CD4-positive, alpha-beta T cell (primary cell): ENCODE data around the gene TDRD9. TPM values are rescaled to one million over a fixed set of nuclear protein-coding genes. Genes with fewer than 3 reads are reported as not detected.

Experiments used
- ATAC-seq: fragments of 200-7000 bp; cut with Tn5 transposase; one replicate; pipeline ENCODE4 v1.10.0; 2022; ENCODE audit warnings: mild to moderate bottlenecking; ENCODE audit not compliant: poor library complexity
- CTCF ChIA-PET: fragments of 350-600 bp; sonication (Branson Sonifier 250); formaldehyde crosslinking; loops from one replicate; lab custom pipeline; 2021; ENCODE audit warnings: antibody characterized with exemption, inconsistent platforms; lab: Charles Lee
- POLR2A ChIA-PET: fragments of 350-600 bp; sonication (Branson Sonifier 250); formaldehyde crosslinking; loops from one replicate; lab custom pipeline; 2021; ENCODE audit warnings: antibody characterized with exemption, inconsistent platforms; lab: Charles Lee
- DNase-seq, 14 experiments: peaks; one replicate each; pipeline ENCODE4 v3.0.0-alpha.2; 2013 to 2020; ENCODE audit warnings: mixed read lengths in 2 of 14
- H3K27ac ChIP-seq, 2 donors: one replicate each; pipeline versions ENCODE4 v1.5.1 to v1.7.0; 2013; ENCODE audit warnings: low read length in 2 of 2, low read depth in 1 of 2, mild to moderate bottlenecking in 1 of 2
- H3K27me3 ChIP-seq, 2 experiments: 1 replicate in 1 of 2; 2 replicates in 1 of 2; pipeline versions ENCODE4 v1.6.1 to v1.7.0; 2013; ENCODE audit warnings: low read length in 2 of 2, control low read depth in 1 of 2, mild to moderate bottlenecking in 1 of 2, moderate library complexity in 1 of 2; ENCODE audit not compliant: insufficient read depth in 2 of 2, control insufficient read depth in 1 of 2
- H3K36me3 ChIP-seq: one replicate; pipeline ENCODE4 v1.6.1; 2013; ENCODE audit warnings: low read length, control low read depth; ENCODE audit not compliant: insufficient read depth
- H3K4me1 ChIP-seq: one replicate; pipeline ENCODE4 v1.6.1; 2013; ENCODE audit warnings: low read length, control low read depth; ENCODE audit not compliant: insufficient read depth
- H3K4me3 ChIP-seq: one replicate; pipeline ENCODE4 v1.5.1; 2013; ENCODE audit warnings: mild to moderate bottlenecking, low read length, moderate library complexity
- H3K9me3 ChIP-seq, 2 experiments: 1 replicate in 1 of 2; 2 replicates in 1 of 2; pipeline versions ENCODE4 v1.6.1 to v1.7.0; 2013; ENCODE audit warnings: low read length in 2 of 2, mild to moderate bottlenecking in 2 of 2, control low read depth in 1 of 2, moderate library complexity in 1 of 2; ENCODE audit not compliant: control insufficient read depth in 1 of 2, insufficient read depth in 1 of 2
- H3K27ac Mint-ChIP-seq: one replicate; pipeline ENCODE4 v1.8.0; 2020; ENCODE audit warnings: mixed read lengths
- H3K27me3 Mint-ChIP-seq: one replicate; pipeline ENCODE4 v1.8.0; 2021; ENCODE audit warnings: mixed read lengths
- H3K36me3 Mint-ChIP-seq: one replicate; pipeline ENCODE4 v1.8.0; 2021; ENCODE audit warnings: low read depth, mixed read lengths
- H3K4me1 Mint-ChIP-seq: one replicate; pipeline ENCODE4 v1.8.0; 2021; ENCODE audit warnings: low read depth, mixed read lengths
- H3K4me3 Mint-ChIP-seq: one replicate; pipeline ENCODE4 v1.8.0; 2020; ENCODE audit warnings: mild to moderate bottlenecking, mixed read lengths
- H3K9me3 Mint-ChIP-seq: one replicate; pipeline ENCODE4 v1.8.0; 2020; ENCODE audit warnings: mixed read lengths
- intact Hi-C, 2 experiments: fragments of 100-400 bp; cut with DNase I in 1 of 2; cut with micrococcal nuclease in 1 of 2; formaldehyde crosslinking; loops; one replicate each; pipeline versions ENCODE4 v1.15.1 to v1.9.0; 2023 to 2025; cut with DNase I, micrococcal nuclease
- total RNA-seq, 174 experiments: library from RNA in 2 of 174; stranded (reverse) in 2 of 174; gene quantifications; one replicate each; pipeline ENCODE4 v1.2.3 and lab custom pipeline; 2021 to 2026
- TF ChIP-seq, protein P1 (sequence below): fragments of 200-600 bp; IDR thresholded peaks from one replicate; pipeline ENCODE4 v1.8.0; 2022; ENCODE audit warnings: antibody characterized with exemption, mild to moderate bottlenecking

TDRD9 gene
- total RNA-seq, 2 experiments from 2014 or later = 0.17 to 0.27 TPM

DNA sequence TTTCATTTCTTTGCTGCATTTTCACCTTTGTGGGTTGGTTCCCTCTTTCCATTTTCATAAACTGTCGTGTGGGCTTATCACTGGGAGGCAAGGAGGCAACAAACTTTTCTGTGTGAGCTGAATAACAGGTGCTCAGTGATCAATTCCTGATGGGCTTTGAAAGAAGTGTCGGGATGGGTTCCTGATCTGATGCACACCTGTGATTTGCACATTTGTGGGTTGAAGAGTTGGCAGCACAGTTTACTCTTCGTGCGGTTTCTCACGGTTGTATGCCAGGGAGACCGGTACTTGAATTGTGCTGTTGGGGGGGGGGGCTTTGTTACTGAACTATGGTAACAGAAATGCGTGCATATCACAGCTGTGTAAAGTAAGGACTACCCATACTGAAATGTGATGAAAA is 141.3 kb downstream of the TDRD9 start:
- H3K4me1 ChIP-seq = no peaks in the 10 kb centered on the region
- ChIA-PET CTCF (no interaction called here), POLR2A (no interaction called here)
- H3K4me3 Mint-ChIP-seq = no peak overlapping the region
- peaks cover 16% of the 10 kb centered on the region for H3K9me3 Mint-ChIP-seq
- H3K4me1 Mint-ChIP-seq = no peaks in the 10 kb centered on the region
- TF ChIP-seq, protein P1, sequence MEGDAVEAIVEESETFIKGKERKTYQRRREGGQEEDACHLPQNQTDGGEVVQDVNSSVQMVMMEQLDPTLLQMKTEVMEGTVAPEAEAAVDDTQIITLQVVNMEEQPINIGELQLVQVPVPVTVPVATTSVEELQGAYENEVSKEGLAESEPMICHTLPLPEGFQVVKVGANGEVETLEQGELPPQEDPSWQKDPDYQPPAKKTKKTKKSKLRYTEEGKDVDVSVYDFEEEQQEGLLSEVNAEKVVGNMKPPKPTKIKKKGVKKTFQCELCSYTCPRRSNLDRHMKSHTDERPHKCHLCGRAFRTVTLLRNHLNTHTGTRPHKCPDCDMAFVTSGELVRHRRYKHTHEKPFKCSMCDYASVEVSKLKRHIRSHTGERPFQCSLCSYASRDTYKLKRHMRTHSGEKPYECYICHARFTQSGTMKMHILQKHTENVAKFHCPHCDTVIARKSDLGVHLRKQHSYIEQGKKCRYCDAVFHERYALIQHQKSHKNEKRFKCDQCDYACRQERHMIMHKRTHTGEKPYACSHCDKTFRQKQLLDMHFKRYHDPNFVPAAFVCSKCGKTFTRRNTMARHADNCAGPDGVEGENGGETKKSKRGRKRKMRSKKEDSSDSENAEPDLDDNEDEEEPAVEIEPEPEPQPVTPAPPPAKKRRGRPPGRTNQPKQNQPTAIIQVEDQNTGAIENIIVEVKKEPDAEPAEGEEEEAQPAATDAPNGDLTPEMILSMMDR = no peak
- no peak overlapping the region for H3K27ac Mint-ChIP-seq
- ATAC-seq = no peak
- no peak overlapping the region for H3K27ac ChIP-seq
- intact Hi-C loops = no loop called here
- H3K4me3 ChIP-seq = no peak overlapping the region
- H3K36me3 Mint-ChIP-seq = no peaks in the 10 kb centered on the region
- DNase-seq = no peak
- H3K27me3 ChIP-seq = peaks cover 6 to 17% of the 10 kb centered on the region in 2 experiments
- no peaks in the 10 kb centered on the region for H3K36me3 ChIP-seq
- peaks cover 15 to 18% of the 10 kb centered on the region in 2 experiments for H3K9me3 ChIP-seq
- H3K27me3 Mint-ChIP-seq = peaks cover 44% of the 10 kb centered on the region

DNA sequence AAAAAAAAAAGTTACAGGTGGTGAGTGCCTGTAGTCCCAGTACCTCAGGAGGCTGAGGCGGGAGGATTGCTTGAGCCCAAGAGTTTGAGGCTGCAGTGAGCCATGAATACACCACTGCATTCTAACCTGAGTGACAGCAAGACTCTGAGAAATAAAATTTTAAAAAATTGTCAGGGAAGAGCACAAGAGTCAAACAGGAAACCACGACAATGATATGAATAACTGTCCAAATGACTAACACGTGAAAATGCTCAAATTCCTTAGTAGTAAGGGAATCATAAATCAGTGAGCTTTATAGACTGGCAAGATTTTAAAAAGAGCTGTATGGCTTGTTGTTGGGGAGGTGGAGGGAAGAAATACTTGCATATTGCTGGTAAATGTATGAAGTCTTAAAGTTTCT is 144.3 kb downstream of the TDRD9 start:
- no peak overlapping the region for H3K27ac Mint-ChIP-seq
- no peak overlapping the region for H3K4me3 Mint-ChIP-seq

DNA sequence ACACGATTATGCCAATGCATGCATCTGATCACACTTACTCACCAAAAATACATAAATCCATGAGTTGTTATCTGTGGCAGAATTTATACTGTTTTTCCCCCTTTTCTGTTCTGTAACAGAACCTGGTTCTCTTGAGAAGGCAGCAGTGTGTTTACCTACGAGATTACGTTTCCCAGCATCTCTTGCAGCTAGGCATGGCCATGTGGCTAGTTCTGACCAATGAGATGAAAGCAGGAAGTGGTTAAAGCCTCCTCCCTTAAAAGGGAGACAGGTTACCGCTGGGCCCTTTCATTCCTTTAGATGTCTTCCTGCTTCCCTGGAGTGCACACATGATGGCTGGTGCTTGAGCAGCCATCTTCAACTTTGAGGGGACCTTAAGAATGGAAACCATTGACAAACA is 145.5 kb downstream of the TDRD9 start:
- Mint-ChIP-seq H3K27ac (no peak overlapping the region), H3K4me1 (peaks cover 17% of the 10 kb centered on the region), H3K27me3 (peaks cover 14% of the 10 kb centered on the region), H3K4me3 (no peak overlapping the region), H3K9me3 (peaks cover 9% of the 10 kb centered on the region), H3K36me3 (no peaks in the 10 kb centered on the region)
- H3K27me3 ChIP-seq = no peaks in the 10 kb centered on the region
- H3K4me3 ChIP-seq = no peak overlapping the region
- ChIA-PET POLR2A (no interaction called here), CTCF (no interaction called here)
- no peak overlapping the region for H3K27ac ChIP-seq
- no peaks in the 10 kb centered on the region for H3K36me3 ChIP-seq
- peaks cover 19% of the 10 kb centered on the region for H3K4me1 ChIP-seq
- ATAC-seq (no peak), DNase-seq (no peak)
- TF ChIP-seq, protein P1 = no peak
- intact Hi-C loops = loop anchor here in 1 of 2 experiments (10.0 kb wide), 1 partner anchor 1191 kb away; no protein-coding TSS in a partner anchor
- H3K9me3 ChIP-seq = peaks cover 5% of the 10 kb centered on the region in 2 experiments

More for the DNA sequence above, 144.3 kb downstream of the TDRD9 start:
- Histone ChIP-seq H3K4me1 (peaks cover 10% of the 10 kb centered on the region), H3K27me3 (peaks cover 0 to 4% of the 10 kb centered on the region in 2 experiments), H3K9me3 (peaks cover 5% of the 10 kb centered on the region in 2 experiments), H3K36me3 (no peaks in the 10 kb centered on the region), H3K4me3 (no peak overlapping the region), H3K27ac (no peak overlapping the region)
- Mint-ChIP-seq H3K36me3 (no peaks in the 10 kb centered on the region), H3K27me3 (peaks cover 18% of the 10 kb centered on the region), H3K4me1 (peaks cover 7% of the 10 kb centered on the region), H3K9me3 (peaks cover 9% of the 10 kb centered on the region)
- ATAC-seq = no peak
- ChIA-PET CTCF (no interaction called here), POLR2A (no interaction called here)
- intact Hi-C loops = loop anchor here in 1 of 2 experiments (10.0 kb wide), 1 partner anchor 1192 kb away; no protein-coding TSS in a partner anchor
- TF ChIP-seq, protein P1 = no peak
- no peak for DNase-seq
